Measurements from ENCODE around the gene MMD. TPM values are rescaled to one million over a fixed set of nuclear protein-coding genes. Genes with fewer than 3 reads are reported as not detected.
A peak's percentile ranks its signal among the peaks of the same experiment; 100 is the strongest.

MMD gene
- total and polyA plus RNA-seq, 2 of the 13 experiments (the other 11 are each of a cell fraction or from before 2014, with no cell fraction given): 121 to 225 TPM

GRCh38 chr17:55433629-55434422 lies 12.2 kb upstream of the MMD start (continued):
- TF ChIP-seq ZNF12 (CRISPR knock-in tag; IDR thresholded peaks at IDR 0.05): peak; percentile 88; the same call in 1 of the 2 replicates
- no peak for TF ChIP-seq ZNF496 (CRISPR knock-in tag; IDR thresholded peaks at IDR 0.05; ENCODE audit: insufficient replicate concordance)
- no peak for TF ChIP-seq ZNF563 (CRISPR knock-in tag; IDR thresholded peaks at IDR 0.05)
- no peak for TF ChIP-seq GPBP1L1 (CRISPR knock-in tag; IDR thresholded peaks at IDR 0.05)
- no peak for TF ChIP-seq PRDM15 (CRISPR knock-in tag; IDR thresholded peaks at IDR 0.05)
- no peak for TF ChIP-seq HDAC1 (CRISPR knock-in tag; IDR thresholded peaks at IDR 0.05)
- TF ChIP-seq ZNF263 (CRISPR knock-in tag; IDR thresholded peaks at IDR 0.05): no peak
- no peak for TF ChIP-seq U2AF2 (IDR thresholded peaks at IDR 0.05; ENCODE audit: low read depth, low read length)
- TF ChIP-seq SIX4 (CRISPR knock-in tag; IDR thresholded peaks at IDR 0.05): no peak
- no peak for TF ChIP-seq RFXANK (CRISPR knock-in tag; IDR thresholded peaks at IDR 0.05)
- no peak for TF ChIP-seq ZXDC (CRISPR knock-in tag; IDR thresholded peaks at IDR 0.05)
- TF ChIP-seq MEIS1 (CRISPR knock-in tag; IDR thresholded peaks at IDR 0.05; ENCODE audit: borderline replicate concordance): 0 out of 2 replicates have a peak, but pooled peaks have one; percentile 51
- TF ChIP-seq ZBTB39 (CRISPR knock-in tag; IDR thresholded peaks at IDR 0.05): no peak; the same call in 1 of the 2 replicates
- 0 out of 2 replicates have a peak, but pooled peaks have one; percentile 37 for TF ChIP-seq ZFP36L2 (CRISPR knock-in tag; IDR thresholded peaks at IDR 0.05)
- no peak for TF ChIP-seq MXD3 (CRISPR knock-in tag; IDR thresholded peaks at IDR 0.05)
- no peak for TF ChIP-seq SAFB2 (CRISPR knock-in tag; IDR thresholded peaks at IDR 0.05; ENCODE audit: borderline replicate concordance, low read depth)
- no peak for TF ChIP-seq PBX2 (CRISPR knock-in tag; IDR thresholded peaks at IDR 0.05)
